ENCODE data around the gene ZC3H12C.

DNA sequence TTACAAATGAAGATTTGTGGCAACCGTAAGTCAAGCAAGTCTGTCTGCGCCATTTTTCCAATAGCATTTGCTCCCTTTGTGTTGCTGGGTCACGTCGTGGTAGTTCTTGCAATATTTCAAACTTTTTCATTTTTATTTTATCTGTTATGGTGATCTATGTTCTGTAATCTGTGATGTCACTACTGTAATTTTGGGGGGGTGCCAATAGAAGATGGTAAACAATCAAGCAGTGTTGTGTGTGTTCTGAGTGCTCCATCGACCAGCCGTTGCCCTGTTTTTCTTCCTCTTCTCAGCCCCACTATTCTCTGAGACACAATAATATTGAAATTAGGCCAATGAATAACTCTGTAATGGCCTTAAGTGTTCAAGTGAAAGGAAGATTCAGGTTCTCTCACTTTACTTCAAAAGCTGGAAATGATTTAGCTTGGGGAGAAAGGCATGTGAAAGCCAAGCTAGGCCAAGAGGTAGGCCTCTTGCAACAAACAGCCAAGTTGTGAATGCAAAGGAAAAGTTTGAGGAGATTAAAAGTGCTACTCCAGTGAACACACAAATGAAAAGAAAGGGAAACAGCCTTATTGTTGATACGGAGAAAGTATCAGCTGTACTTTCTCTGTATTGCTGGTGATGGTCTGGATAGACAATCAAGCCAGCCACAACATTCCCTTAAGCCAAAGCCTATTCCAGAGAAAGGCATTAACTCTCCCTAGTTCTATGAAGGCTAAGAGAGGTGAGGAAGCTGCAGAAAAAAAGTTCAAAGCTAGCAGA, 7.5 kb downstream of the ZC3H12C start:
- TF ChIP-seq CTCF (IDR thresholded peaks at IDR 0.05; ENCODE audit: low read length) (no peak), EZH2 (IDR thresholded peaks at IDR 0.05; ENCODE audit: borderline replicate concordance, low read length) (no peak)

Measured in OCI-LY1 (cell line).